PFSK-1 (cell line): ENCODE results near the gene CCDC12.

ENCODE experiments used
- FOXP2 ChIP-seq: optimal IDR thresholded peaks from 2 replicates; pipeline ENCODE3; 2011; ENCODE audit warnings: borderline replicate concordance, control low read depth, inconsistent platforms; ENCODE audit not compliant: insufficient read depth; ENCODE audit errors: extremely low read length, extremely low read depth
- POLR2AphosphoS5 ChIP-seq: IDR thresholded peaks from 2 replicates; pipeline ENCODE4 v1.6.1; 2012; ENCODE audit warnings: low read depth, mild to moderate bottlenecking, control low read depth, low read length, moderate library complexity
- SIN3A ChIP-seq: IDR thresholded peaks from 2 replicates; pipeline ENCODE4 v1.6.1; 2012; ENCODE audit warnings: mild to moderate bottlenecking, low read length, moderate library complexity, borderline replicate concordance; ENCODE audit not compliant: insufficient read depth
- TAF1 ChIP-seq: IDR thresholded peaks from 2 replicates; pipeline ENCODE4 v1.6.1; 2012; ENCODE audit warnings: low read length, control low read depth, borderline replicate concordance; ENCODE audit not compliant: insufficient read depth
- TF ChIP-seq, protein P1 (sequence below), 2 experiments: IDR thresholded peaks; 2 replicates each; pipeline versions ENCODE4 v1.6.1 to v1.8.0; 2011 to 2012; ENCODE audit warnings: low read depth in 2 of 2, low read length in 2 of 2, control low read depth in 1 of 2, inconsistent platforms in 1 of 2, mild to moderate bottlenecking in 1 of 2, moderate library complexity in 1 of 2; ENCODE audit not compliant: insufficient read depth in 1 of 2

DNA sequence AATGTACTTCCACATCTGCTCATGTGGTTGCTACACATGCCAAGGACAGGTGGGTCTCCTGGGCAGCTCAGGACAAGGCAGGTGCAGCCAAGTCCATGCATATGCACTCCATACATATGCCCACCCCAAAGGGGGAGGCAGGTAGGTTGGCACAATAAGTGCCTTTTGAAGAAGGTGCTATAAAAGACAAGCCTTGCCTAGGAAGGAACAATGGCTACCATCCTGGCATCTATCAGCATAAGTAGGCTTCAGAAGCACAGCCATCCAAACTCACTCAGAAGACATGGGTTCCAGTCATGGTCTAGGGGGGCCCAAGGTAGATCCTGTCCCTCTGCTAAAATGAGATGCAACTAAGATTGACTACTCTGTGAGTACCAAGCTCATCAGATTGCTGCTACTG, 37.5 kb upstream of the CCDC12 start:
- TF ChIP-seq SIN3A (no peak), TAF1 (no peak), POLR2AphosphoS5 (no peak), FOXP2 (no peak)
- TF ChIP-seq, protein P1, sequence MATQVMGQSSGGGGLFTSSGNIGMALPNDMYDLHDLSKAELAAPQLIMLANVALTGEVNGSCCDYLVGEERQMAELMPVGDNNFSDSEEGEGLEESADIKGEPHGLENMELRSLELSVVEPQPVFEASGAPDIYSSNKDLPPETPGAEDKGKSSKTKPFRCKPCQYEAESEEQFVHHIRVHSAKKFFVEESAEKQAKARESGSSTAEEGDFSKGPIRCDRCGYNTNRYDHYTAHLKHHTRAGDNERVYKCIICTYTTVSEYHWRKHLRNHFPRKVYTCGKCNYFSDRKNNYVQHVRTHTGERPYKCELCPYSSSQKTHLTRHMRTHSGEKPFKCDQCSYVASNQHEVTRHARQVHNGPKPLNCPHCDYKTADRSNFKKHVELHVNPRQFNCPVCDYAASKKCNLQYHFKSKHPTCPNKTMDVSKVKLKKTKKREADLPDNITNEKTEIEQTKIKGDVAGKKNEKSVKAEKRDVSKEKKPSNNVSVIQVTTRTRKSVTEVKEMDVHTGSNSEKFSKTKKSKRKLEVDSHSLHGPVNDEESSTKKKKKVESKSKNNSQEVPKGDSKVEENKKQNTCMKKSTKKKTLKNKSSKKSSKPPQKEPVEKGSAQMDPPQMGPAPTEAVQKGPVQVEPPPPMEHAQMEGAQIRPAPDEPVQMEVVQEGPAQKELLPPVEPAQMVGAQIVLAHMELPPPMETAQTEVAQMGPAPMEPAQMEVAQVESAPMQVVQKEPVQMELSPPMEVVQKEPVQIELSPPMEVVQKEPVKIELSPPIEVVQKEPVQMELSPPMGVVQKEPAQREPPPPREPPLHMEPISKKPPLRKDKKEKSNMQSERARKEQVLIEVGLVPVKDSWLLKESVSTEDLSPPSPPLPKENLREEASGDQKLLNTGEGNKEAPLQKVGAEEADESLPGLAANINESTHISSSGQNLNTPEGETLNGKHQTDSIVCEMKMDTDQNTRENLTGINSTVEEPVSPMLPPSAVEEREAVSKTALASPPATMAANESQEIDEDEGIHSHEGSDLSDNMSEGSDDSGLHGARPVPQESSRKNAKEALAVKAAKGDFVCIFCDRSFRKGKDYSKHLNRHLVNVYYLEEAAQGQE (IDR thresholded peaks at IDR 0.05; ENCODE audit: insufficient read depth in 1 of 2, low read depth in 2 of 2, low read length in 2 of 2) = no peak
